ENCODE data around the gene CLIC4. TPM values are rescaled to one million over a fixed set of nuclear protein-coding genes. Genes with fewer than 3 reads are reported as not detected.

The CLIC4 gene
- total and polyA plus RNA-seq, 9 of the 15 experiments (the other 6 are each of a cell fraction or from before 2014, with no cell fraction given) = 16.0 to 67.5 (median 38.4) TPM

- POLR2A ChIA-PET = interaction anchor here (0.7 to 1.1 kb wide), 4 partner anchors 9 to 143 kb away, joined by 3 read pairs; no protein-coding TSS in a partner anchor
- CTCF ChIA-PET (ENCODE audit: low intra/inter-chr PET ratio) = interaction anchor here (1.3 kb wide), 1 partner anchor 139 kb away, joined by 3 read pairs; no protein-coding TSS in a partner anchor
- Histone ChIP-seq H3K4me3 (no peak overlapping the region), H3K9ac (ENCODE audit: insufficient read depth in 1 of 2, low read depth in 2 of 2, low read length in 2 of 2) (no peak overlapping the region), H3K4me1 (replicated peaks in 1 of 2; ENCODE audit: control insufficient read depth in 2 of 2, insufficient read depth in 2 of 2, low read length in 2 of 2) (no peaks in the 10 kb centered on the region), H3K4me2 (ENCODE audit: insufficient read depth, low read length) (no peak overlapping the region), H3K27ac (ENCODE audit: extremely low read depth, low read depth, low read length) (no peak overlapping the region), H3K79me2 (ENCODE audit: control insufficient read depth, insufficient read depth, low read length) (no peaks in the 10 kb centered on the region; the same call in 2 of the 3 replicates), H3K9me3 (replicated peaks; ENCODE audit: control insufficient read depth, insufficient read depth, low read depth, low read length) (no peaks in the 10 kb centered on the region), H3K36me3 (ENCODE audit: control insufficient read depth, insufficient read depth, low read length) (peaks cover 5% of the 10 kb centered on the region; the same call in 2 of the 3 replicates), H3K27me3 (ENCODE audit: control insufficient read depth in 2 of 2, insufficient read depth in 2 of 2, low read length in 2 of 2) (no peaks in the 10 kb centered on the region), H2AFZ (ENCODE audit: low read depth, low read length) (no peak overlapping the region), H4K20me1 (replicated peaks; ENCODE audit: control insufficient read depth, insufficient read depth, low read length) (no peaks in the 10 kb centered on the region; the same call in 1 of the 2 replicates), H3K9me1 (ENCODE audit: control insufficient read depth, insufficient read depth, low read length) (no peaks in the 10 kb centered on the region)
- ATAC-seq (no peak), DNase-seq (ENCODE audit: extremely low read depth in 1 of 4, low spot score in 3 of 4) (no peak), FAIRE-seq (no peak)
- intact Hi-C loops (cut with micrococcal nuclease) (loop anchor here (5.0 kb wide), 1 partner anchor 80 kb away; the partner anchor contains the start of gene CLIC4), in situ Hi-C loops (cut with MboI) (no loop called here)
- 90% methylated on average over 3 of the region's 3 CpGs for WGBS (ENCODE audit: insufficient coverage, low coverage, missing lambda C conversion rate)
- BruUV-seq (replicated peaks) = no TSS peak
- TF ChIP-seq TFE3 (CRISPR knock-in tag; IDR thresholded peaks at IDR 0.05) = no peak
- TF ChIP-seq HCFC1 (IDR thresholded peaks at IDR 0.05; ENCODE audit: low read depth, low read length) = no peak
- TF ChIP-seq EP300 (IDR thresholded peaks at IDR 0.05; ENCODE audit: low read length) = no peak
- no peak for TF ChIP-seq REST (IDR thresholded peaks at IDR 0.05; ENCODE audit: borderline replicate concordance)
- no peak for TF ChIP-seq REST (CRISPR knock-in tag; IDR thresholded peaks at IDR 0.05; ENCODE audit: low read depth)
- no peak for TF ChIP-seq MTA2 (IDR thresholded peaks at IDR 0.05; ENCODE audit: low read depth)
- TF ChIP-seq RUNX1 (IDR thresholded peaks at IDR 0.05; ENCODE audit: low read depth) = no peak
- no peak for TF ChIP-seq PHTF2 (CRISPR knock-in tag; IDR thresholded peaks at IDR 0.05)
- TF ChIP-seq LARP7 (IDR thresholded peaks at IDR 0.05) = no peak
- TF ChIP-seq ZNF408 (CRISPR knock-in tag; IDR thresholded peaks at IDR 0.05; ENCODE audit: low read depth) = no peak
- TF ChIP-seq EGR1 (conservative IDR thresholded peaks at IDR 0.05) = no peak
- TF ChIP-seq ESRRA (IDR thresholded peaks at IDR 0.05; ENCODE audit: borderline replicate concordance, low read depth) = no peak
- TF ChIP-seq KAT8 (IDR thresholded peaks at IDR 0.05; ENCODE audit: low read depth) = no peak
- TF ChIP-seq ZNF444 (CRISPR knock-in tag; IDR thresholded peaks at IDR 0.05) = no peak
Measured at GRCh38 chr1:24827379-24828135, 82.3 kb downstream of the CLIC4 start.

Data from K562 (cell line).